Fibroblast of gingiva (primary cell): Measurements from ENCODE around the gene CLIP1.
"Not testable (repeated sequence)": the region's sequence is repeated elsewhere in the genome, so short reads cannot be mapped to it uniquely, and the experiment has no call there.

ENCODE experiments used
- DNase-seq: peaks from one replicate; pipeline ENCODE4 v3.0.0-alpha.2; 2011; ENCODE audit warnings: low read depth

Gene CLIP1

DNA sequence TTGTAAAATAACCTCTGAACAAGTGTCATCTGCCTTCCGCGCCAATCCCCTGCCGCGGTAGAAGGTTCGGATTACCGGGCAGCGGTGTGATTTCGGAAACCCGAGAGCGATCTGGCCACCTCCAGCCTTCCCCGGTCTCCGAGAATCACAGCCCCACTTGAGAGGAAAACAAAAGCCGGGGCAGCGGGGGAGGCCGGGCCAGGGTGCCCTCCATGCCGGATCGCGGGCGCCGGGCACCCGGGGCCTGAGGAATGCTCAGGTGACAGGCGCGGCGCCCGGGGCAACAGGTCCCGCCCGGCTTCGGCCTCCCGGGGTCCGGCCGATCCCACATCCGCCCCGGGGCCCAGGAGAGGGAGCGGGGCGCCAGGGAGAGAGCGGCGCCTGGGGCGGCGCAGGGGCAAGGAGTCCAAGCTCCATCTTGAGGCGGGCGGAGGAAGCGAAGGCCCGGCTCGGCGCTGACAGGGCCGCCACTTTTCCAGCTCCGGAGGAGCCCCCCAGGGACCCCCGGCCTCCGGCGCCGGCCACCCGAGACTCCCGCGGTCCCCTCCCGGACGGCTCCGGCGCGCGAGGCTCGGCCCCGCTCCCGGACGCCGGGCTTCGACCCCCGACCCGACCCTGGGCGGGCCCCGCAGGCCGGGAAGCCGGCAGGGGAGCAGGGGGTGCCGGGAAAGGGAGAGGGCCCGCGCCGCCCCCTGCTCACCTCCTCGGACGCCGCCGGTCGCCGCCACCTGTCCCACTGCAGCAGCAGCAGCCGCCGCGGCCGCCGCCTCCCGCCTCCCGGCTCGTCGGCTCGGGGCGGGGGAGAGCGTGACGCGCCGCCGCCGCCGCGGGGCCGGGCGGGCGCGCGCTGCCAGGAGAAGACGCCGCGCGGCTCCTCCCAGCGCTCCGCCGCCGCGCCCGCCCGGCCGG lies at the start of gene CLIP1:
TSS of gene CLIP1 (minus strand) at position 849 of the 909 bp plus-strand sequence. CDS start 42,217 bp downstream, outside the sequence.
- peak; percentile 80 for DNase-seq

DNA sequence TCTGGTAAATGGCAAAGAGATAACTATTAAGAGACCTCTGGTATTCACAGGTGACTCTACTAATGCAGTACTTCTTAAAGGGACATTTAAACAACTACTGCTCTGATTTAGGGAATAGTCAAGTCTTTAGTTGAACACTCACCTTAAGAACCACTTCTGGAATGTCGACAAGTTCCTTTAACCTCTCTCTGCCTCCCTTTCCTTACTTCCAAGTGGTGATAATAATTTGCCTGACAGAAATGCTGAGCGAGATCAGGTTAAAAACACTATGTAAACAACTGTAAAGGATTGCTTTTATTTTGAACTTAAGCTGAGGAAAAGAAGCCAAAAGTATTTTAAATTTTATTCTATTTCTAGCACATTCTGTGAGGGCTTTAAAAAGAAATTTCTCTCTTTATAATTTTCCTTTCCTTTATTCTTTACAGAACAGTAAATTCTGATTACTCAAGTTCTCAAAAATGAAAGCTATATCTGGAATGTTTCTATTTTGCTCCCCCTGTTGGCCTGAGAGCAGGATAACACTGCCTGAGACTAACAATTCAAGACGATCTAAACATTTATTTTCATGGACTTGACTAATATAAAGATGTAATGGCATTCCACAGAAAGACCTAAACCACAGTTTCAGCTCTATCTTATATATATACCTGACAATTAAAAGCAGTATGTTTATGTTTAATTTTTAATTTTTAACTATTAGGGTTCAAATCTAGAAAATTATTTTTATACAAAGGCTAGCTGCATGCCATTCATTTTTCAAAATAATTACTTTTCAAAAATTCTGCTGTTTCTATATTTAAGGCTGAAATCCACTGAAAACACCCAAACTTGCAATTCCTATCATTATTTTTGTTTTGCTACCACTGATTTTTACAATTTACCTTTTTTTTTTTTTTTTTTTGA lies 49.1 kb upstream of the CLIP1 start:
- DNase-seq, result peak; percentile 70

DNA sequence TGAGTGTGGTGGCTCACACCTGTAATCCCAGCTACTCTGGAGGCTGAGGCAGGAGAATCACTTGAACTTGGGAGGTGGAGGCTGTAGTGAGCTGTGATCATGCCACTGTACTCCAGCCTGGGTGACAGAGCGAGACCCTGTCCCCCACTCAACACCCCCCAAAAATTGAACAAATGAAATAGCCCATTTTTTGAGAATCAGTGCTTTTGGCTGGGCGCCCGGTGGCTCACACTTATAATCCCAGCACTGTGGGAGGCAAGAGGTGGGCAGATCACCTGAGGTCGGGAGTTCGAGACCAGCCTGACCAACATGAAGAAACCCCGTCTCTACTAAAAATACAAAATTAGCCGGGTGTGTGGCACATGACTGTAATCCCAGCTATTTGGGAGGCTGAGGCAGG lies 48.1 kb upstream of the CLIP1 start:
- not testable (repeated sequence) for DNase-seq

DNA sequence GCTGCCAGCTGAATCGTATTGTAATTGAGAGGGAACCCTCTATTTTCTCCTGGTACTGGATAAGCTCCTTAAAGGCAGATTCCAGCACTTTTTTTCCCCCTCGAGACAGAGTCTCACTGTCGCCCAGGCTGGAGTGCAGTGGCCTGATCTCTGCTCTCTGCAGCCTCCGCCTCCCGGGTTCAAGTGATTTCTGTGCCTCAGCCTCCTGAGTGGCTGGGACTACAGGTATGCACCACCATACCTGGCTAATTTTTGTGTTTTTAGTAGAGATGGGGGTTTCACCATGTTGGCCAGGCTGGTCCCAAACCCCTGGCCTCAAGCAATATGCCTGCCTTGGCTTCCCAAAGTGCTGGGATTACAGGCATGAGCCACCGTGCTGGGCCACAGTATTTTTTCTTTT lies 47.4 kb upstream of the CLIP1 start:
- not testable (repeated sequence) for DNase-seq

DNA sequence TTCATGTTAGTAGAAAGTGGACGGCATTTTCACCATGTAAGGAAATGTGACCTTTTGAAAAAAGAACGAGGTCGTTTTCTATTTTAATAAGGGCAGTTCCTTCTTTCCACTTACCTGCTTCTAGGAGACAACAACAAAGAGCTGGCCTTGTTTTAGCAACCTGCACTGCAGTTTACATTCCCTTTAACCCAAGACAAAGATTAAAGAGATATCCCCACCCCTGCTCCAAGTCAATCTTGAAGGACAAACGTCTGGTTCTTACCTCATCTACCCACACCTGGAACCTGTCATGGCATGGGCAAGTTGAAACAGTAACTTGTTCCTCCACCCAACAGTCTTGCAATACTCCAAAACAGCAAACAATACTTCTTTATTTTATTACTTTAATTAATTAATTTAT lies 45.5 kb upstream of the CLIP1 start:
- no peak for DNase-seq

DNA sequence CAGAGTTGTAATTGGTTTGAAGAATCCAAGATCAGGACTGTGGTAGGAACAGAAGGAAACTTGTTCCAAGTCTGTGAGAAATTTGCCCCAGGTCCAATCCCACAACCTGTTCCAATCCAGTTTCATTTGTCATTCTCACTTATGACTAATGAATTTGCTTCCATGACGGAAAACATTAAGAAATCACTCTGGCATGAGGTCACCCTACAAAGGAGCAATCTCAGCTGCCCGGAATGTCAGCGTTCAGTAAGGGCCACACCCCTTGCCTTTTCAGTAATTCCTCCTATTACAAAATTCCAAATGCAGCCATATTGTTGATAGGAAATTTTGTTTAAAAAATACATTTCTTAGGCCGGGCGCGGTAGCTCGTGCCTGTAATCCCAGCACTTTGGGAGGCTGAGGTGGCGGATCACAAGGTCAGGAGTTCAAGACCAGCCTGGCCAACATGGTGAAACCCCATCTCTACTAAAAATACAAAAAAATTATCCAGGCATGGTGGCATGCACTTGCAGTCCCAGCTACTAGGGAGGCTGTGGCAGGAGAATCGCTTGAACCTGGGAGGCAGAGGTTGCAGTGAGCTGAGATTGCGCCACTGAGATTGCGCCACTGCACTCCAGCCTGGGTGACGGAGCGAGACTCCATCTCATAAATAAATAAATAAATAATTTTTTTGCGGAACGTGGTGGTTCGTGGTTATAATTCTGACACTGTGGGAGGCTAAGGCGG lies 42.0 kb upstream of the CLIP1 start:
- DNase-seq, result peak; percentile 98

DNA sequence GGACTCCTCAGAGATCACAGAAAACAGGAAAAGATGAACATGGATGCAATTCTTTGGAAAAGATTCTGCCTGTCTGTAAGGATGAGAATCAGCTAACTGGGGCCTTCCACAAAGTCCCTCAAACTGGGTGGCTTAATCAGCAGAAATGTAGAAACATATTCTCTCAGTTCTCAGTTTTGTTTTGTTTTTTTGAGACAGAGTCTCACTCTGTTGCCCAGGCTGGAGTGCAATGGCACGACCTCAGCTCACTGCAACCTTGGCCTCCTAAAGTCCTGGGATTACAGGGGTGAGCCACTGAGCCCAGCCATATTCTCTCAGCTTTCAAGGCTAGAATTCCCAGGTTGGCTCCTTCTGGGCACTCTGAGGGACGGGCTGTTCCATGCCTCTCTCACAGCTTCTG lies 38.2 kb upstream of the CLIP1 start:
- no peak for DNase-seq

DNA sequence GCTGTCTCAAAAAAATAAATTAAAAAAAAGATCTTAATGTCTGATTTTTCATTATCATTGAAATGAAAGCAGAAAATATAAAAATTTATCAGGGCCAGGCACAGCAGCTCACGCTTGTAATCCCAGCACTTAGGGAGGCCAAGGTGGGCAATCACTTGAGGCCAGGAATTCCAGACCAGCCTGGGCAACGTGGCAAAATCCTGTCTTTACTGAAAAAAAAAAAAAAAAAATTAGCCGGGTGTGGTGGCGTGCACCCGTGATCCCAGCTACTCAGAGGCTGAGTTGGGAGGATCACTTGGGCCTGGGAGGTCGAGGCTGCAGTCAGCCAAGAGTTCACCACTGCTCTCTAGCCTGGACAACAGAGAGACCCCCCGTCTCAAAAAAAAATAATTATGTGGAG lies 37.6 kb upstream of the CLIP1 start:
- no peak for DNase-seq

DNA sequence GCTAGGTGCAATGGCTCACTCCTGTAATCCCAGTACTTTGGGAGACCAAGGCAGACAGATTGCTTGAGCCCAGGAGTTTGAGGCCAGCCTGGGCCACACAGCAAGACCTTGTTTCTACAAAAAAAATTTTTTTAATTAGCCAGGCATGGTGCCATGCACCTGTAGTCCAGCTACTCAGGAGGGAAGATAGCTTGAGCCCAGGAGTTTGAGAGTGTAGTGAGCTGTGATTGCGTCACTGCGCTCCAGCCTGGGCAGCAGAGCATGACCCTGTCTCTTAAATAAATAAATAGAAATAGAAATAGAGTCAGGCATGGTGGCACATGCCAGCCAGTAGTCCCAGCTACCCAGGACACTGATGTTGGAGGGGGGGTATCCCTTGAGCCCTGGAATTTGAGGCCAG lies 36.7 kb upstream of the CLIP1 start:
- peak; percentile 71 for DNase-seq

DNA sequence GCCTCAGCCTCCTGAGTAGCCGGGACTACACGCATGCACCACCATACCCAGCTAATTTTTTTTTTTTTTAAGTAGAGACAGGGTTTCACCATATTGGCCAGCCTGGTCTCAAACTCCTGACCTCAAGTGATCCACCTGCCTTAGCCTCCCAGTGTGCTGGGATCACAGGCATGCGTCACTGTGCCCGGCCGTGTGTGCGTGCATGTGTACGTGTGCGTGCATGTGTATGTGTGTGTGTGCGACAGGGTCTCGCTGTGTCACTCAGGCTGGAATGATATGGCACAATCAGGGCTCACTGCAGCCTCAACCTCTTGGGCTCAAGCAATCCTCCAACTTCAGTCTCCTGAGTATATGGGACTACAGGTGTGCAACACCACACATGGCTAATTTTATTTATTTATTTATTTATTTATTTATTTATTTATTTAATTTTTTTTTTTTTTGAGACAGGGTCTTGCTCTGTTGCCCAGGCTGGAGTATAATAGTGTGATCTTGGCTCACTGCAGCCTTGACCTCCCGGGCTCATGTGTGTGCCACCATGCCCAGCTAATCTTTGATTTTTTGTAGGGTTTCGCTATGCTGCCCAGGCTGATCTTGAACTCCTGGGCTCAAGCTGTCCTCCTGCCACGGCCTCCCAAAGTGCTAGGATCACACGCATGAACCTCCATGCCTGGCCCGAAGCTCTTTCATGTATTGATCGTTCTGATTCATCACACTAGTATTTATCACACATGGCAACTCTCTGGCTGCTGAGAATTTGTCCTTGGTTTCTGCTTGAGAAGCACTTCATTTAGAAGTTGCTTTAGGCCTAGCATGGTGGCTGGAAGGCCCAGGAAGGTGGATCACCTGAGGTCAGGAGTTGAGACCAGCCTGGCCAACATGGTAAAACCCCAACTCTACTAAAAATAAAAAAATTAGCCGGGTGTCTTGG lies 35.9 kb upstream of the CLIP1 start:
- no peak for DNase-seq

DNA sequence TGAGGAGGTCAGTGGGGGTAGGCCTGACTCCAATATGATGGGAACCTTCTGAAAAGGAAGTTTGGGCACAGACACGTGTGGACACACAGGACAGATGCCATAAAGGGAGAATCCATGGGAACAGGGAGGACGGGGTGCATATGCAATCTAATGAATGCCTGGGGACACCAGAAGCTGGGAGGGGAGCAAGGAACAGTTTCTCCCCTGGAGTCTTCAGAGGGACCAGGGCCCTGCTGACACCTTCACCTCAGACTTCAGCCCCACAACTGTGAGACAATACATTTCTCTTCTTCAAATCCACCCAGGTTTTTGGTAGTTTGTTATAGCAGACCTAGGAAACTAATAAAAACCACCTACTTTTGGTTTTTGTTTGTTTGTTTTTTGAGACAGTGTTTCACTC lies 35.2 kb upstream of the CLIP1 start:
- DNase-seq, result no peak

DNA sequence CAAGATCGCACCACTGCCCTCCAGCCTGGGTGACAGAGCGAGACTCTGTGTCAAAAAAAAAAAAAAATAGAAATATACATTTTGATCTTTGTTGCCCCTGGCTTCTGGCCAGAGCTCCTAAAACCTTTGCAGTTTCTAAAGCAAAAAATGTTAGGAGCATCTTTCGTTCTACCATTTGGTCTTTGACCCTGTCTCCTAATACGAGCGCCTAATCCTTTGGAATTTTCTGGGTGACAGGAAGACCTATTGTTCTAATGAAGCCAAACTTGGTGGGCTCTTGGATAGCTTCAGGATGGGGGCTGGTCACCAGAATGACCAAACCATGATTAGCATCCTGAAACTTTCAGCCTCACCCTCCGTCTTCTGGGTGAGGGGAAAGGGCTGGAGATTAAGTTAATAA lies 32.3 kb upstream of the CLIP1 start:
- DNase-seq, result no peak

DNA sequence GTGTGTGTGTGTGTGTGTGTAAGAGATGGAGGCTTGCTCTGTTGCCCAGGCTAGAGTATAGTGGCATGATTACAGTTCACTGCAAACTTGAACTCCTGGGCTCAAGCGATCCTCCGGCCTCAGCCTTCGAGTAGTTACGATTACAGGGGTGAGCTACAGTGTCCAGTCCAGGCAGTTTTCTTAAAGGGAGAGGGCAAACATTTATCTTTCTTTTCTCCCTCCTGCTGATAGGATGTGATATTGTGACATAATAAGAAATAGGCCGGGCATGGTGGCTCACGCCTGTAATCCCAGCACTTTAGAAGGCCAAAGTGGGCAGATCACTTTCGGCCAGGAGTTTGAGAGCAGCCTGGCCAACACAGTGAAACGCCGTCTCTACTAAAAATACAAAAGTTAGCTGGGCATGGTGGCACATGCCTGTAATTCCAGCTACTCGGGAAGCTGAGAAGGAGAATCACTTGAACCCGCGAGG lies 31.8 kb upstream of the CLIP1 start:
- no peak for DNase-seq

DNA sequence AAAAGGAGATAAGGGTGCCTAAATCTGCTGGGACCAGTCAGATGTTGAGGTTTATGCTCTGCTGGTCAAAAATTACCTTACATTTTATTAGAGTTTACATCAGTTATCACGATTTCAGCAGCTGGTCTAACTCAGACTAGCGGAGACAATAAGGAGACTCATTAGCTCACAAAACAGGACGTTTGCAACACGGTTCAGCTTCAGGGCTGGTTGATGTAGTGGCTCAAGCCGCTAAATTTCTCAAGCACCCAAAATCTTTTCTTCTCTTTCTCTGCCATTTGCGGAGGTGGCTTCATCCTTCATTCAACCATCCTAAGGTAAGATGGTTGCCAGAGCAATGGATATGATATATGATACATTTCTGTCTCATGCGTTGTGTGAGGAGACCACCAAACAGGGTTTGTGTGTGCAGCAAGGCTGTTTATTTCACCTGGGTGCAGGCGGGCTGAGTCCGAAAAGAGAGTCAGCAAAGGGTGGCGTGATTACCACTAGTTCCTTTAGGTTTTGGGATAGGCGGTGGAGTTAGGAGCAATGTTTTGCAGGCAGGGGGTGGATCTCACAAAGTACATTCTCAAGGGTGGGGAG lies 30.3 kb upstream of the CLIP1 start:
- no peak for DNase-seq

DNA sequence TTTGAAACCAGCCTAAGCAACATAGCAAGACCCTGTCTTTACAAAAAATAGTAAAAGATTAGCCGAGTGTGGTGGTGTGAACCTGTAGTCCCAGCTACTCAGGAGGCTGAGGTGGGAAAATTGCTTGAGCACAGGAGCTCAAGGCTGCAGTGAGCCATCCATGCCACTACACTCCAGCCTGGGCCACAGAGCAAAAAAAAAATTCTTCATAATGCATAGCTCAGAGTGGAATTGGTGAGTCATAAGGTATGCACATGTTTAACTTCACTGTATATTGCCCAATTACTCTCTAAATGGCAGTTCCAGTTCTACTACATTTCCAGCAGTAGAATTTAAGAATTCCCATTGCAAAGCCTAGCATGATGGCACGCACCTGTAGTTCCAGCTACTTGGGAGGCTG lies 26.8 kb upstream of the CLIP1 start:
- peak; percentile 86 for DNase-seq

DNA sequence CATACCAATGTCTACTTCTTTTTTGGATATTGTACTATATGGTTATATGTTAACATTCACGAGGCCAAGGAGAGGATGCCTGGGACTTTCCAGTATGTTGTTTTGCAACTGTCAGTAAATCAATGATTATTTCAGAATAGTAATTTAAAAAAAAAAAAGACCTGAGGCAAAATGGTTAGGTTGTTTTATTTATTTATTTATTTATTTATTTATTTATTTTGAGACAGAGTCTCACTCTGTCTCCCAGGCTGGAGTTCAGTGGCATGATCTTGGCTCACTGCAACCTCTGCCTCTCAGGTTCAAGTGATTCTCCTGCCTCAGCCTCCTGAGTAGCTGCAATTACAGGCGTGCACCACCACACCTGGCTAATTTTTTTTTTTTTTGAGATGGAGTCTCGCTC lies 25.4 kb upstream of the CLIP1 start:
- not testable (repeated sequence) for DNase-seq

DNA sequence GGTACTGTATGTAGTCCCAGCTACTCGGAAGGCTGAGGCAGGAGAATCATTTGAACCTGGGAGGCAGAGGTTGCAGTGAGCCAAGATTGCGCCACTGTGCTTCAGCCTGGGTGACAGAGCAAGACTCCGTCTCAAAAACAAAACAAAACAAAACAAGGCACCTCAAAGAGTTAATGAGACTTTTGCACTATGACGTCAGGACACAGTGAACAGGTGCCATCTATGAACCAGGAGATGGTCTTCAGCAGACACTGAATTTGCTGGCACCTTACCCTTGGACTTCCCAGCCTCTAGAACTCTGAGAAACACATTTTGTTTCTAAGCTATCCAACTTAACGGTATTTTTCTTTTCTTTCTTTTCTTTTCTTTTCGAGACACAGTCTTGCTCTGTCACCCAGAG lies 23.9 kb upstream of the CLIP1 start:
- DNase-seq, result not testable (repeated sequence)

DNA sequence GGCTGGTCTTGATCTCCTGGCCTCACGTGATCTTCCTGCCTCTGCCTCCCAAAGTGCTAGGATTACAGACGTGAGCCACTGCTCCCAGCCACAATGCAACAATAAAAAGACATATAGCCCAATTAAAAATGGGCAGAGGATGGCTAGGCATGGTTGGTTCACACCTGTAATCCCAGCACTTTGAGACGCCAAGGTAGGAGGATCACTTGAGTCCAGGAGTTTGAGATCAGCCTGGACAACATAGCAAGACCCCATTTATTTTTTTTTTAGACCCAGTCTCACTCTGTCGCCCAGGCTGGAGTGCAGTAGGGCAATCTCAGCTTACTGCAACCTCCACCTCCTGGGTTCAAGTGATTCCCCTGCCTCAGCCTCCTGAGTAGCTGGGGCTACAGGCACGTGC lies 21.6 kb upstream of the CLIP1 start:
- not testable (repeated sequence) for DNase-seq

DNA sequence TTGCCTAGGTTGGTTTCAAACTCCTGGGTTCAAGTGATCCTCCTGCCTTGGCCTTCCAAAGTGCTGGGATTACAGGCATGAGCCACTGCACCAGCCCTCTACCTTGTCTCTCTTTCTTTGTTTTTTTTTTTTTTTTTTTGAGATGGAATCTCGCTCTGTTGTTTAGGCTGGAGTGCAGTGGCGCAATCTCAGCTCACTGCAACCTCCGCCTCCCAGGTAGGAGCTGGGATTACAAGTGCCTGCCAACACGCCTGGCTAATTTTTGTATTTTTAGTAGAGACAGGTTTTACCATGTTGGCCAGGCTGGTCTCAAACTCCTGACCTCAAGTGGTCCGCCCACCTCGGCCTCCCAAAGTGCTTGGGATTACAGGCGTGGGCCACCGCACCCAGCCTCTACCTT lies 16.4 kb upstream of the CLIP1 start:
- DNase-seq, result not testable (repeated sequence)

DNA sequence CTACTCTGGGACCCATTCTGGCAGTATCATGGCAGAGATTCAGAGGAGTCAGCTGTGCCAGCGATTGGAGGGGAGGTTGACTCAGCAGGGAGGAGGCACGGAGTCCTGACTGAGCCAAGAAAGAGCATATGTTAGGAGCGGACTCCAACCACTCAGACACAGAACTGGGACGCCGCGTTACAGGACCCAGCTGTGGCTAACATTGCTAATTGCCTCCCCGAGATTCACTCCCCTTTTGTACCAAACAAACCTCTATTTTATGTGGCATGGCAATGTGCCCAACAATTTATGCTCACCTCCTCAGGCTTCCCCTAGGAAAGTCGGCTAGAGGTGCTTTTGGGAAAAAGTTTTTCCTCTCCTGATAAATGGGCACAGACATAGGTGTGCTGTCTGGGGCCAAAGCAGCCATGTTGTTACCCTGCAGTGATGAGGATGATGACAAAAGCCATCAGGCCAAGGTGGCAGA lies 15.2 kb upstream of the CLIP1 start:
- DNase-seq, result peak; percentile 81
